HEK293 (cell line): Measurements from ENCODE around the gene HERPUD2.

Experiments used
- CTCF ChIA-PET: fragments of 350-600 bp; formaldehyde crosslinking; extraction: SDS; loops from one replicate; lab custom pipeline; 2021; ENCODE audit warnings: antibody characterized with exemption; lab: Yijun Ruan, JAX
- POLR2A ChIA-PET: fragments of 300-600 bp; formaldehyde crosslinking; extraction: SDS; loops from one replicate; lab custom pipeline; 2020; ENCODE audit warnings: antibody characterized with exemption, inconsistent platforms; lab: Yijun Ruan, JAX
- H3K27ac ChIP-seq: fragments of 200-500 bp; sonication (Bioruptor generic); 2 replicates; pipeline ENCODE4 v1.5.1; 2014; ENCODE audit warnings: low read depth, low read length, control low read depth, inconsistent platforms; ENCODE audit errors: extremely low read depth
- H3K36me3 ChIP-seq, 2 experiments: fragments of 200-500 bp in 1 of 2; sonication (Bioruptor generic) in 1 of 2; 1 replicate in 1 of 2; 2 replicates in 1 of 2; pipeline ENCODE4 v1.5.1; 2014 to 2017; ENCODE audit warnings: inconsistent platforms in 2 of 2, low read length in 2 of 2; ENCODE audit not compliant: control insufficient read depth in 2 of 2, insufficient read depth in 1 of 2
- H3K4me1 ChIP-seq: fragments of 200-500 bp; sonication (Bioruptor generic); 2 replicates; pipeline ENCODE4 v1.5.1; 2014; ENCODE audit warnings: mild to moderate bottlenecking, low read length, inconsistent platforms; ENCODE audit not compliant: control insufficient read depth, insufficient read depth
- H3K4me3 ChIP-seq: 2 replicates; pipeline ENCODE4 v1.5.1; 2011; ENCODE audit warnings: low read depth, mild to moderate bottlenecking, control low read depth, low read length, moderate library complexity
- H3K9me3 ChIP-seq: fragments of 200-500 bp; sonication (Bioruptor generic); 2 replicates; pipeline ENCODE4 v1.5.1; 2014; ENCODE audit warnings: low read depth, low read length, inconsistent platforms; ENCODE audit not compliant: control insufficient read depth, insufficient read depth
- EGR2 ChIP-seq: fragments of 450-650 bp; formaldehyde crosslinking; IDR thresholded peaks from 2 replicates; pipeline ENCODE4 v1.5.1; 2016; ENCODE audit warnings: low read depth, missing biosample characterization, missing genetic modification characterization
- KLF10 ChIP-seq: fragments of 450-650 bp; IDR thresholded peaks from 2 replicates; pipeline ENCODE4 v1.5.1; 2018; ENCODE audit warnings: missing biosample characterization, mild to moderate bottlenecking, missing genetic modification characterization
- PRDM10 ChIP-seq: fragments of 450-650 bp; formaldehyde crosslinking; IDR thresholded peaks from 2 replicates; pipeline ENCODE4 v1.5.1; 2016; ENCODE audit warnings: missing biosample characterization, missing genetic modification characterization
- SP7 ChIP-seq: fragments of 450-650 bp; formaldehyde crosslinking; IDR thresholded peaks from 2 replicates; pipeline ENCODE4 v1.5.1; 2016; ENCODE audit warnings: missing biosample characterization, missing genetic modification characterization
- TCF7L2 ChIP-seq: IDR thresholded peaks from 2 replicates; pipeline ENCODE4 v1.6.1; 2011; ENCODE audit warnings: low read depth, mild to moderate bottlenecking, inconsistent platforms, low read length, moderate library complexity, borderline replicate concordance
- WT1 ChIP-seq: fragments of 450-650 bp; formaldehyde crosslinking; IDR thresholded peaks from 2 replicates; pipeline ENCODE4 v1.5.1; 2016; ENCODE audit warnings: missing biosample characterization, missing genetic modification characterization
- ZBTB11 ChIP-seq: fragments of 450-650 bp; formaldehyde crosslinking; conservative IDR thresholded peaks from 2 replicates; pipeline ENCODE4 v1.5.1; 2016; ENCODE audit warnings: low read depth, missing biosample characterization, missing genetic modification characterization
- ZBTB7A ChIP-seq: fragments of 450-650 bp; formaldehyde crosslinking; IDR thresholded peaks from 2 replicates; pipeline ENCODE4 v1.5.1; 2016; ENCODE audit warnings: low read depth, missing biosample characterization, missing genetic modification characterization
- ZNF157 ChIP-seq: fragments of 450-650 bp; formaldehyde crosslinking; IDR thresholded peaks from 2 replicates; pipeline ENCODE4 v1.5.1; 2016; ENCODE audit warnings: missing biosample characterization, missing genetic modification characterization
- ZNF16 ChIP-seq: fragments of 450-650 bp; formaldehyde crosslinking; IDR thresholded peaks from 2 replicates; pipeline ENCODE4 v1.5.1; 2016; ENCODE audit warnings: low read depth, missing biosample characterization, missing genetic modification characterization
- ZNF202 ChIP-seq: fragments of 450-650 bp; formaldehyde crosslinking; IDR thresholded peaks from 2 replicates; pipeline ENCODE4 v1.5.1; 2016; ENCODE audit warnings: missing biosample characterization, missing genetic modification characterization, borderline replicate concordance
- ZNF221 ChIP-seq: fragments of 450-650 bp; formaldehyde crosslinking; IDR thresholded peaks from 2 replicates; pipeline ENCODE4 v1.5.1; 2017; ENCODE audit warnings: missing biosample characterization, missing genetic modification characterization, borderline replicate concordance
- ZNF302 ChIP-seq: fragments of 450-650 bp; formaldehyde crosslinking; IDR thresholded peaks from 2 replicates; pipeline ENCODE4 v1.5.1; 2016; ENCODE audit warnings: missing biosample characterization, missing genetic modification characterization, low read depth
- ZNF404 ChIP-seq: fragments of 450-650 bp; formaldehyde crosslinking; IDR thresholded peaks from 2 replicates; pipeline ENCODE4 v1.5.1; 2017; ENCODE audit warnings: missing biosample characterization, missing genetic modification characterization
- ZNF426 ChIP-seq: fragments of 450-650 bp; formaldehyde crosslinking; IDR thresholded peaks from 2 replicates; pipeline ENCODE4 v1.5.1; 2017; ENCODE audit warnings: missing biosample characterization, missing genetic modification characterization, mild to moderate bottlenecking, inconsistent platforms, moderate library complexity
- ZNF548 ChIP-seq: fragments of 450-650 bp; formaldehyde crosslinking; IDR thresholded peaks from 2 replicates; pipeline ENCODE4 v1.5.1; 2016; ENCODE audit warnings: missing biosample characterization, missing genetic modification characterization
- ZNF654 ChIP-seq: fragments of 450-650 bp; formaldehyde crosslinking; IDR thresholded peaks from 2 replicates; pipeline ENCODE4 v1.5.1; 2016; ENCODE audit warnings: low read depth, missing biosample characterization, missing genetic modification characterization
- ZNF664 ChIP-seq: fragments of 450-650 bp; formaldehyde crosslinking; IDR thresholded peaks from 2 replicates; pipeline ENCODE4 v1.5.1; 2016; ENCODE audit warnings: missing biosample characterization, missing genetic modification characterization
- ZNF768 ChIP-seq: fragments of 450-650 bp; formaldehyde crosslinking; IDR thresholded peaks from 2 replicates; pipeline ENCODE4 v1.5.1; 2018; ENCODE audit warnings: missing biosample characterization, mild to moderate bottlenecking, missing genetic modification characterization
- ZNF776 ChIP-seq: fragments of 450-650 bp; formaldehyde crosslinking; IDR thresholded peaks from 2 replicates; pipeline ENCODE4 v1.5.0; 2017; ENCODE audit warnings: missing biosample characterization, missing genetic modification characterization, borderline replicate concordance
- ZNF830 ChIP-seq: fragments of 450-650 bp; IDR thresholded peaks from 2 replicates; pipeline ENCODE4 v1.5.0; 2018; ENCODE audit warnings: missing biosample characterization, missing genetic modification characterization, low read depth, mild to moderate bottlenecking, moderate library complexity

The HERPUD2 gene

GRCh38 chr7:35652124-35652523, 42.8 kb downstream of the HERPUD2 start:
- Histone ChIP-seq H3K9me3 (no peaks in the 10 kb centered on the region), H3K4me3 (no peak overlapping the region), H3K4me1 (peaks cover 4% of the 10 kb centered on the region; the same call in 1 of the 2 replicates), H3K36me3 (peaks cover 0 to 3% of the 10 kb centered on the region in 2 experiments; a peak in 1 of 3 replicates), H3K27ac (no peak overlapping the region)
- CTCF ChIA-PET = no interaction called here
- no peak for TF ChIP-seq ZNF654 (tag by site-specific recombination)
- TF ChIP-seq ZBTB11 (tag by site-specific recombination) = no peak
- TF ChIP-seq TCF7L2 = no peak
- TF ChIP-seq KLF10 (tag by site-specific recombination) = no peak
- no peak for TF ChIP-seq ZNF426
- TF ChIP-seq ZNF664 (tag by site-specific recombination) = no peak
- TF ChIP-seq ZNF302 = no peak
- TF ChIP-seq ZNF157 (tag by site-specific recombination) = no peak
- no peak for TF ChIP-seq ZNF830 (tag by site-specific recombination)
- POLR2A ChIA-PET = no interaction called here

GRCh38 chr7:35650751-35651150, 44.2 kb downstream of the HERPUD2 start:
- Histone ChIP-seq H3K27ac (no peak overlapping the region), H3K36me3 (peaks cover 0 to 3% of the 10 kb centered on the region in 2 experiments; a peak in 1 of 3 replicates), H3K4me1 (peaks cover 12% of the 10 kb centered on the region), H3K4me3 (no peak overlapping the region), H3K9me3 (no peaks in the 10 kb centered on the region)
- ChIA-PET CTCF (no interaction called here), POLR2A (no interaction called here)
- no peak for TF ChIP-seq SP7
- no peak for TF ChIP-seq WT1 (tag by site-specific recombination)
- no peak for TF ChIP-seq ZNF404 (tag by site-specific recombination)
- TF ChIP-seq ZNF16 = no peak
- no peak for TF ChIP-seq ZNF768
- no peak for TF ChIP-seq ZNF776
- no peak for TF ChIP-seq EGR2 (tag by site-specific recombination)
- TF ChIP-seq, all 188 proteins: peak for 0

GRCh38 chr7:35649711-35650110, 45.2 kb downstream of the HERPUD2 start:
- POLR2A ChIA-PET = interaction anchor here (0.6 kb wide), 1 partner anchor 179 kb away, joined by 3 read pairs; no protein-coding TSS in a partner anchor
- peaks cover 0 to 3% of the 10 kb centered on the region in 2 experiments; a peak in 1 of 3 replicates for H3K36me3 ChIP-seq
- CTCF ChIA-PET = no interaction called here

More at GRCh38 chr7:35649711-35650110, 45.2 kb downstream of the HERPUD2 start:
- H3K9me3 ChIP-seq = no peaks in the 10 kb centered on the region
- no peak for TF ChIP-seq WT1 (tag by site-specific recombination)
- no peak for TF ChIP-seq ZNF202 (tag by site-specific recombination)
- no peak for TF ChIP-seq ZNF404 (tag by site-specific recombination)
- TF ChIP-seq ZBTB11 (tag by site-specific recombination) = no peak
- TF ChIP-seq ZNF221 (tag by site-specific recombination) = no peak
- TF ChIP-seq ZNF548 (tag by site-specific recombination) = no peak
- no peak for TF ChIP-seq PRDM10 (tag by site-specific recombination)
- no peak for TF ChIP-seq ZBTB7A (tag by site-specific recombination)
- TF ChIP-seq, all 188 proteins: peak for 0
- Histone ChIP-seq H3K4me1 (peaks cover 12% of the 10 kb centered on the region), H3K4me3 (no peak overlapping the region), H3K27ac (no peak overlapping the region)
